WERI-Rb-1 (cell line): Measurements from ENCODE around the gene B3GNT4.

Experiments
- DNase-seq: peaks from one replicate; pipeline ENCODE4 v3.0.0-alpha.2; 2020
- H3K27ac ChIP-seq: fragments of 250-450 bp; sonication (Bioruptor Pico); 2 replicates; pipeline ENCODE4 v1.5.1; 2020; ENCODE audit warnings: mild to moderate bottlenecking, moderate library complexity
- H3K27me3 ChIP-seq: fragments of 250-450 bp; sonication (Bioruptor Pico); 2 replicates; pipeline ENCODE4 v1.5.1; 2021; ENCODE audit warnings: mild to moderate bottlenecking, low read depth, moderate library complexity; ENCODE audit not compliant: insufficient read depth, severe bottlenecking
- H3K36me3 ChIP-seq: fragments of 250-450 bp; sonication (Bioruptor Pico); 2 replicates; pipeline ENCODE4 v1.5.1; 2020; ENCODE audit warnings: mild to moderate bottlenecking, moderate library complexity
- H3K4me3 ChIP-seq: 2 replicates; pipeline ENCODE4 v1.5.1; 2011; ENCODE audit warnings: low read depth, mild to moderate bottlenecking, control low read depth, low read length
- H3K9me3 ChIP-seq: fragments of 250-450 bp; sonication (Bioruptor Pico); 2 replicates; pipeline ENCODE4 v1.5.1; 2021; ENCODE audit warnings: mild to moderate bottlenecking, moderate library complexity; ENCODE audit not compliant: severe bottlenecking
- CTCF ChIP-seq: IDR thresholded peaks from 2 replicates; pipeline ENCODE4 v1.5.1; 2011; ENCODE audit warnings: low read depth, mild to moderate bottlenecking, control low read depth, inconsistent platforms, low read length

The B3GNT4 gene

GRCh38 chr12:122203301-122204166 lies at the start of gene B3GNT4:
Gene B3GNT4, plus strand, starts transcription at chr12:122203709. Its CDS starts 910 bp downstream, at chr12:122204619.
- TF ChIP-seq CTCF: no peak
- H3K9me3 ChIP-seq: no peaks in the 10 kb centered on the region
- peaks cover 19% of the 10 kb centered on the region for H3K36me3 ChIP-seq
- no peak within 1 kb of the TSS for H3K27ac ChIP-seq
- peak; percentile 75 for DNase-seq
- H3K4me3 ChIP-seq: peak within 1 kb of the TSS; percentile 50
- peaks cover 9% of the 10 kb centered on the region for H3K27me3 ChIP-seq

DNA sequence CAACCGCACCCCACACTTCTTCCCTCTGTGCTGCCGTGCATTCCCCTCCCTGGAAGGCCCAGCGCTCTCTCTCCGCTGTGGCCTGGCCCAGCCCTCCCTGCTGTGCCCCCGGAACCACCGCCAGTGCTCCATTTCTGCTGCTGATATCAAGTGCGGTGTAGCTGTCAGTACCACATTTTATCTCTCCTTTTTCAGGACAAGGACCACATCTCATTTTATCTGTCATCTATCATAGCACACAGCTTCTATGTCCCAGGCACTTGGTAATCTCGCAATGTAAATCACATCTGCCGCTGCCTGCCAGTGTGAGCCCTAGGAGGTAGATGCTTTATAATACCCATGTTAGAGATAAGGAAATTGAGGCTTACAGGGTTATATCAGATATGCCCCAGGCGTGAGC lies 47.8 kb upstream of the B3GNT4 start:
- no peaks in the 10 kb centered on the region for H3K27me3 ChIP-seq
- no peak for TF ChIP-seq CTCF
- no peaks in the 10 kb centered on the region for H3K36me3 ChIP-seq
- DNase-seq: no peak
- peaks cover 10% of the 10 kb centered on the region for H3K9me3 ChIP-seq
- no peak overlapping the region for H3K27ac ChIP-seq
- H3K4me3 ChIP-seq: no peak overlapping the region

DNA sequence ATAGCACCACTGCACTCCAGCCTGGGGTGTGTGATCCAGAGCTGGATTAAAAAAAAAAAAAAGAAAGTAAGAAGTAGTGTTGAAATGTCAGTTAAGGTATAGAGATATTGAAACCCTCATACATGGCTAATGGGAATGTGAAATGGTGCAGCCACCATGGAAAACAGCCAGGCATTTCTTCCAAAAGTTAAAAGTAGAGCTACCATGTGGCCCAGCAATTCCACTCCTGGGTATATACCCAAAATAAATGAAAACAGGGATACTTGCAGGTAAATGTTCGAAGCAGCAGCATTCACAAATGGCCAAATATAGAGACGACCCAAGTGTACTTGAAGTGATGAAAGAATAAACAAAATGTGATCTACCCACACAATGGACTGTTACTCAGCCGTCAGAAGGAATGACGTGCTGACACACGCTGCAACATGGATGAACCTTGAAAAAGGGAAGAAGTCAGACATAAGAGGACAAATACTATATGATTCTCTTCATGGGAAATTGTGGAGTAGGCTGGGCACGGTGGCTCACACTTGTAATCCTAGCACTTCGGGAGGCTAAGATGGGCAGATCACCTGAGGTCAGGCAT lies 44.7 kb upstream of the B3GNT4 start:
- no peaks in the 10 kb centered on the region for H3K27me3 ChIP-seq
- TF ChIP-seq CTCF: no peak
- no peak overlapping the region for H3K27ac ChIP-seq
- H3K36me3 ChIP-seq: no peaks in the 10 kb centered on the region
- H3K4me3 ChIP-seq: no peak overlapping the region
- peaks cover 10% of the 10 kb centered on the region for H3K9me3 ChIP-seq
- DNase-seq: no peak

GRCh38 chr12:122159882-122160281 lies 43.6 kb upstream of the B3GNT4 start:
- H3K27me3 ChIP-seq: no peaks in the 10 kb centered on the region
- DNase-seq: no peak

GRCh38 chr12:122160761-122161160 lies 42.7 kb upstream of the B3GNT4 start:
- no peaks in the 10 kb centered on the region for H3K36me3 ChIP-seq
- H3K4me3 ChIP-seq: no peak overlapping the region
- H3K9me3 ChIP-seq: peaks cover 10% of the 10 kb centered on the region
- no peak for DNase-seq
- no peak for TF ChIP-seq CTCF
- H3K27me3 ChIP-seq: no peaks in the 10 kb centered on the region
- H3K27ac ChIP-seq: no peak overlapping the region

More at GRCh38 chr12:122159882-122160281, 43.6 kb upstream of the B3GNT4 start:
- peak; percentile 45; the same call in 1 of the 2 replicates for TF ChIP-seq CTCF
- H3K4me3 ChIP-seq: no peak overlapping the region
- H3K36me3 ChIP-seq: no peaks in the 10 kb centered on the region
- peaks cover 10% of the 10 kb centered on the region for H3K9me3 ChIP-seq
- H3K27ac ChIP-seq: no peak overlapping the region
